OCI-LY1 (cell line): ENCODE results near the gene UNC5B.

ENCODE experiments used
- EZH2 ChIP-seq: fragments of 200-600 bp; sonication (generic), shearing (Covaris generic); IDR thresholded peaks from 2 replicates; pipeline ENCODE4 v1.8.0; 2017; ENCODE audit warnings: borderline replicate concordance, mixed run types, mild to moderate bottlenecking, antibody characterized with exemption, low read length, moderate library complexity, mixed read lengths
- TF ChIP-seq, protein P1 (sequence below): fragments of 200-600 bp; sonication (generic), shearing (Covaris generic); IDR thresholded peaks from 2 replicates; pipeline ENCODE4 v1.5.1; 2017; ENCODE audit warnings: mild to moderate bottlenecking, antibody characterized with exemption, low read length, moderate library complexity, mixed read lengths

DNA sequence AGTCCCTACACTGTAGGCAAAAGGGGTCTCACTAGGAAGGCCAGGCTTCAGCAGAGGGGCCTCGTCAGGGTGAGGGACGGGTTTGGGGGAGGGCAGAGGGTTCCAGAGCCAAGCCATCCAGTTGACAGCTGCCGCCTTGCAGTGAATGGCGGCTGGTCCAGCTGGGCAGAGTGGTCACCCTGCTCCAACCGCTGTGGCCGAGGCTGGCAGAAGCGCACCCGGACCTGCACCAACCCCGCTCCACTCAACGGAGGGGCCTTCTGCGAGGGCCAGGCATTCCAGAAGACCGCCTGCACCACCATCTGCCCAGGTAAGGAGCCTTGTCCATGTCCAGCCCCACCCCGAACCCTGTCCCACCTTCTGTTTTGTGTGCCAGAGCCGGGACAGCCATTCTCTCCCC lies 75.1 kb downstream of the UNC5B start:
- TF ChIP-seq, protein P1, sequence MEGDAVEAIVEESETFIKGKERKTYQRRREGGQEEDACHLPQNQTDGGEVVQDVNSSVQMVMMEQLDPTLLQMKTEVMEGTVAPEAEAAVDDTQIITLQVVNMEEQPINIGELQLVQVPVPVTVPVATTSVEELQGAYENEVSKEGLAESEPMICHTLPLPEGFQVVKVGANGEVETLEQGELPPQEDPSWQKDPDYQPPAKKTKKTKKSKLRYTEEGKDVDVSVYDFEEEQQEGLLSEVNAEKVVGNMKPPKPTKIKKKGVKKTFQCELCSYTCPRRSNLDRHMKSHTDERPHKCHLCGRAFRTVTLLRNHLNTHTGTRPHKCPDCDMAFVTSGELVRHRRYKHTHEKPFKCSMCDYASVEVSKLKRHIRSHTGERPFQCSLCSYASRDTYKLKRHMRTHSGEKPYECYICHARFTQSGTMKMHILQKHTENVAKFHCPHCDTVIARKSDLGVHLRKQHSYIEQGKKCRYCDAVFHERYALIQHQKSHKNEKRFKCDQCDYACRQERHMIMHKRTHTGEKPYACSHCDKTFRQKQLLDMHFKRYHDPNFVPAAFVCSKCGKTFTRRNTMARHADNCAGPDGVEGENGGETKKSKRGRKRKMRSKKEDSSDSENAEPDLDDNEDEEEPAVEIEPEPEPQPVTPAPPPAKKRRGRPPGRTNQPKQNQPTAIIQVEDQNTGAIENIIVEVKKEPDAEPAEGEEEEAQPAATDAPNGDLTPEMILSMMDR, result no peak
- TF ChIP-seq EZH2, result no peak
